Upper lobe of left lung (tissue), 4 donors: Measurements from ENCODE around the gene TRIM52.

Experiments used
- EP300 ChIP-seq, 4 donors: sonication (generic); formaldehyde crosslinking; IDR thresholded peaks; one replicate each; pipeline ENCODE4 v1.5.1; 2017; ENCODE audit warnings: antibody characterized with exemption in 4 of 4, control low read depth in 2 of 4
- POLR2A ChIP-seq, 4 donors: fragments of 450-650 bp; IDR thresholded peaks; one replicate each; pipeline ENCODE4 v1.5.1; 2016 to 2017; ENCODE audit warnings: antibody characterized with exemption in 4 of 4, mild to moderate bottlenecking in 2 of 4
- POLR2AphosphoS5 ChIP-seq, 2 donors: sonication (generic); formaldehyde crosslinking; IDR thresholded peaks; one replicate each; pipeline ENCODE4 v1.5.1; 2017; ENCODE audit warnings: antibody characterized with exemption in 2 of 2
- TF ChIP-seq, protein P1 (sequence below), 6 experiments: fragments of 450-650 bp in 4 of 6; fragments of 200-600 bp in 2 of 6; sonication (generic) in 2 of 6; IDR thresholded peaks; one replicate each; pipeline ENCODE4 v1.5.1; 2016 to 2019; ENCODE audit warnings: antibody characterized with exemption in 6 of 6

DNA sequence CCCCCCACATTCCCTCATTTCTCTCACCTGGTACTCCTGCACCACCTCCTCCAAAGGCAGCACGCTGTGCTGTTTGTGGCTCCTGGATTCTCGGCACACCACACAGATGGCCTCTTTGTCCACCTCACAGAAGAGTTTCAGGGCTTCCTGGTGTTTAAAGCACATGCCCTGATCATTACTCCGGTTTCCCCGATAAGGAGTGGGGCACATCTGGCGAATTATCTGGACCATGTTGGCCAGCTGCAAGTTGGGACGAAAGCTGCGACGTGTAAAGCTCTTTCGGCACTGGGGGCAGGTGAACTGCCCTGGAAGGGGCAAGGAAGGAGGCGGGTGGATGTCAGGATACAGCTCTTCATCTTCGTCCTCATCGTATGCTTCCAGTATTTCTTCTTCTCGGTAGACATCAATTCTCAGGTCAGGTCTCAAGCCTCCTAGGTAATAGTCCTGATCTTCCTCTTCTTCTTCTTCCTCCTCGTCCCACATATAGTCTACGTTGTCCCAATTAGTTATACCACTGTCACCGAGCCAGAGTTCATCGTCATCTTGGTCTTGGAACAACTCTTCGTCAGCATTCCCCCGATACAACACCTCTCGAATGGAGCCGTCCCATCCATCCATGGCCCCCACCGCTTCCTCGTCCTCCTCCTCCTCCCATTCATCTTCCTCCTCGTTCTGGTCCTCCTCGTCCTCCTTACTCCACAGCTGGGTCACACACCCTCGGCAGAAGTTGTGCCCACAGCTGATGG, 796 bp downstream of the TRIM52 start:
- TF ChIP-seq, protein P1, sequence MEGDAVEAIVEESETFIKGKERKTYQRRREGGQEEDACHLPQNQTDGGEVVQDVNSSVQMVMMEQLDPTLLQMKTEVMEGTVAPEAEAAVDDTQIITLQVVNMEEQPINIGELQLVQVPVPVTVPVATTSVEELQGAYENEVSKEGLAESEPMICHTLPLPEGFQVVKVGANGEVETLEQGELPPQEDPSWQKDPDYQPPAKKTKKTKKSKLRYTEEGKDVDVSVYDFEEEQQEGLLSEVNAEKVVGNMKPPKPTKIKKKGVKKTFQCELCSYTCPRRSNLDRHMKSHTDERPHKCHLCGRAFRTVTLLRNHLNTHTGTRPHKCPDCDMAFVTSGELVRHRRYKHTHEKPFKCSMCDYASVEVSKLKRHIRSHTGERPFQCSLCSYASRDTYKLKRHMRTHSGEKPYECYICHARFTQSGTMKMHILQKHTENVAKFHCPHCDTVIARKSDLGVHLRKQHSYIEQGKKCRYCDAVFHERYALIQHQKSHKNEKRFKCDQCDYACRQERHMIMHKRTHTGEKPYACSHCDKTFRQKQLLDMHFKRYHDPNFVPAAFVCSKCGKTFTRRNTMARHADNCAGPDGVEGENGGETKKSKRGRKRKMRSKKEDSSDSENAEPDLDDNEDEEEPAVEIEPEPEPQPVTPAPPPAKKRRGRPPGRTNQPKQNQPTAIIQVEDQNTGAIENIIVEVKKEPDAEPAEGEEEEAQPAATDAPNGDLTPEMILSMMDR (IDR thresholded peaks at IDR 0.05): no peak
- no peak for TF ChIP-seq POLR2A (IDR thresholded peaks at IDR 0.05)
- TF ChIP-seq POLR2AphosphoS5 (IDR thresholded peaks at IDR 0.05): no peak
- no peak for TF ChIP-seq EP300 (IDR thresholded peaks at IDR 0.05)
